Mesendoderm (in vitro differentiated cells): ENCODE results near the gene TBX10.
"Not testable (repeated sequence)": the region's sequence is repeated elsewhere in the genome, so short reads cannot be mapped to it uniquely, and the experiment has no call there.

Experiments
- DNase-seq: peaks from one replicate; pipeline ENCODE4 v3.0.0; 2013
- H2AK5ac ChIP-seq: 2 replicates; pipeline ENCODE4 v1.6.1; 2013; ENCODE audit warnings: low read length, inconsistent platforms
- H2BK120ac ChIP-seq: 2 replicates; pipeline ENCODE4 v1.6.1; 2013; ENCODE audit warnings: low read depth, mild to moderate bottlenecking, low read length, moderate library complexity, mixed read lengths
- H2BK15ac ChIP-seq: replicated peaks from 2 replicates; pipeline ENCODE4 v1.6.1; 2013; ENCODE audit warnings: low read depth, mild to moderate bottlenecking, moderate library complexity
- H2BK5ac ChIP-seq: 2 replicates; pipeline ENCODE4 v1.6.1; 2013; ENCODE audit warnings: low read length, inconsistent platforms
- H3K18ac ChIP-seq: 2 replicates; pipeline ENCODE4 v1.6.1; 2013; ENCODE audit warnings: mild to moderate bottlenecking, low read length, mixed read lengths
- H3K23ac ChIP-seq: one replicate; pipeline ENCODE4 v1.6.1; 2013; ENCODE audit warnings: low read length
- H3K27ac ChIP-seq: 2 replicates; pipeline ENCODE4 v1.5.1; 2013; ENCODE audit warnings: low read depth, mild to moderate bottlenecking, inconsistent platforms, low read length, moderate library complexity
- H3K27me3 ChIP-seq: 2 replicates; pipeline ENCODE4 v1.6.1; 2013; ENCODE audit warnings: low read length, control low read depth, mild to moderate bottlenecking, inconsistent platforms; ENCODE audit not compliant: insufficient read depth, poor library complexity
- H3K36me3 ChIP-seq: 2 replicates; pipeline ENCODE4 v1.6.1; 2013; ENCODE audit warnings: low read length, inconsistent platforms; ENCODE audit not compliant: control insufficient read depth, insufficient read depth
- H3K4ac ChIP-seq: one replicate; pipeline ENCODE4 v1.6.1; 2013; ENCODE audit warnings: low read depth, mild to moderate bottlenecking, low read length, moderate library complexity
- H3K4me1 ChIP-seq: 2 replicates; pipeline ENCODE4 v1.6.1; 2013; ENCODE audit warnings: low read depth, low read length, inconsistent platforms; ENCODE audit not compliant: control insufficient read depth
- H3K4me2 ChIP-seq: 2 replicates; pipeline ENCODE4 v1.6.1; 2013; ENCODE audit warnings: low read length
- H3K4me3 ChIP-seq: 2 replicates; pipeline ENCODE4 v1.5.1; 2013; ENCODE audit warnings: mild to moderate bottlenecking, low read length
- H3K56ac ChIP-seq: one replicate; pipeline ENCODE4 v1.6.1; 2013; ENCODE audit warnings: low read length
- H3K79me1 ChIP-seq: 2 replicates; pipeline ENCODE4 v1.6.1; 2013; ENCODE audit warnings: low read length, inconsistent platforms
- H3K79me2 ChIP-seq: 2 replicates; pipeline ENCODE4 v1.6.1; 2013; ENCODE audit warnings: mild to moderate bottlenecking, low read length; ENCODE audit not compliant: control insufficient read depth, insufficient read depth
- H3K9ac ChIP-seq: 2 replicates; pipeline ENCODE4 v1.6.1; 2013; ENCODE audit warnings: low read length, inconsistent platforms
- H4K5ac ChIP-seq: one replicate; pipeline ENCODE4 v1.6.1; 2013; ENCODE audit warnings: low read length
- H4K8ac ChIP-seq: one replicate; pipeline ENCODE4 v1.6.1; 2013; ENCODE audit warnings: low read depth, mild to moderate bottlenecking, control low read depth, low read length, moderate library complexity
- WGBS: extraction: QIAGEN DNeasy Blood & Tissue Kit; methylation state at CpG from one replicate; pipeline ENCODE4 v1.1.7; 2013; ENCODE audit warnings: low lambda C conversion rate, missing lambda C conversion rate; ENCODE audit not compliant: insufficient coverage; ENCODE audit errors: extremely low coverage; 5-methylcytosine and 5-hydroxymethylcytosine counted together

TBX10 gene

GRCh38 chr11:67605231-67606011 is 34.1 kb downstream of the TBX10 start:
- Histone ChIP-seq H3K23ac (no peak overlapping the region), H3K18ac (no peak overlapping the region), H3K9ac (no peak overlapping the region), H3K4me2 (no peak overlapping the region), H4K8ac (no peak overlapping the region), H2AK5ac (no peak overlapping the region), H2BK120ac (no peak overlapping the region), H3K79me1 (peaks cover 7% of the 10 kb centered on the region), H2BK15ac (no peak overlapping the region), H3K56ac (no peak overlapping the region), H3K27ac (no peak overlapping the region), H3K4ac (peak overlapping the region; percentile 8), H3K36me3 (no peaks in the 10 kb centered on the region), H3K4me1 (no peaks in the 10 kb centered on the region), H4K5ac (no peak overlapping the region), H2BK5ac (no peak overlapping the region), H3K79me2 (peaks cover 2% of the 10 kb centered on the region), H3K4me3 (no peak overlapping the region), H3K27me3 (no peaks in the 10 kb centered on the region)
- DNase-seq, result no peak
- no CpG with 5 or more reads among the region's 11 CpGs for WGBS

- no peaks in the 10 kb centered on the region for H3K27me3 ChIP-seq
- H3K4me2 ChIP-seq, result no peak overlapping the region
- H3K4me1 ChIP-seq, result no peaks in the 10 kb centered on the region
- H3K56ac ChIP-seq, result peak overlapping the region; percentile 3
- no peak overlapping the region for H4K5ac ChIP-seq
- H2BK15ac ChIP-seq, result no peak overlapping the region
- no peak overlapping the region for H3K27ac ChIP-seq
- no peak overlapping the region for H3K23ac ChIP-seq
- H3K36me3 ChIP-seq, result no peaks in the 10 kb centered on the region
- peak overlapping the region; percentile 8 for H3K4ac ChIP-seq
- no peak overlapping the region for H2AK5ac ChIP-seq
- H4K8ac ChIP-seq, result no peak overlapping the region
- peaks cover 7% of the 10 kb centered on the region for H3K79me1 ChIP-seq
- H3K18ac ChIP-seq, result no peak overlapping the region
- H3K79me2 ChIP-seq, result peaks cover 2% of the 10 kb centered on the region
- no CpG with 5 or more reads among the region's 2 CpGs for WGBS
- DNase-seq, result no peak
- no peak overlapping the region for H2BK5ac ChIP-seq
- H2BK120ac ChIP-seq, result no peak overlapping the region
- no peak overlapping the region for H3K4me3 ChIP-seq
- H3K9ac ChIP-seq, result no peak overlapping the region
Measured at GRCh38 chr11:67604815-67605214, 34.7 kb downstream of the TBX10 start.

- no CpG with 5 or more reads among the region's 4 CpGs for WGBS
- H3K4me3 ChIP-seq, H2BK15ac ChIP-seq, H3K36me3 ChIP-seq, H3K4me1 ChIP-seq, H2AK5ac ChIP-seq, H2BK5ac ChIP-seq, H4K8ac ChIP-seq, H3K27me3 ChIP-seq, DNase-seq, H3K79me2 ChIP-seq, H3K4ac ChIP-seq, H4K5ac ChIP-seq, H3K4me2 ChIP-seq, H3K79me1 ChIP-seq, H3K9ac ChIP-seq, H3K18ac ChIP-seq, H2BK120ac ChIP-seq: not testable (repeated sequence)
- Histone ChIP-seq H3K27ac (peak overlapping the region; percentile 15), H3K23ac (peak overlapping the region; percentile 11), H3K56ac (peak overlapping the region; percentile 3)
Measured at GRCh38 chr11:67604119-67604518, 35.4 kb downstream of the TBX10 start.

GRCh38 chr11:67601098-67601497 is 38.5 kb downstream of the TBX10 start:
- Histone ChIP-seq H3K56ac (no peak overlapping the region), H3K79me2 (no peaks in the 10 kb centered on the region), H3K9ac (no peak overlapping the region), H3K4me1 (no peaks in the 10 kb centered on the region), H2BK120ac (no peak overlapping the region), H3K4ac (no peak overlapping the region), H4K5ac (no peak overlapping the region), H2BK5ac (no peak overlapping the region), H2BK15ac (no peak overlapping the region), H3K27ac (no peak overlapping the region), H3K36me3 (no peaks in the 10 kb centered on the region), H4K8ac (no peak overlapping the region), H3K79me1 (no peaks in the 10 kb centered on the region), H3K4me2 (no peak overlapping the region), H3K18ac (no peak overlapping the region), H3K27me3 (no peaks in the 10 kb centered on the region), H3K4me3 (no peak overlapping the region), H2AK5ac (no peak overlapping the region), H3K23ac (no peak overlapping the region)
- no peak for DNase-seq
- WGBS, result no CpG with 5 or more reads among the region's 7 CpGs

GRCh38 chr11:67600324-67601029 is 39.1 kb downstream of the TBX10 start:
- H3K9ac ChIP-seq, result no peak overlapping the region
- no peak overlapping the region for H4K8ac ChIP-seq
- H3K56ac ChIP-seq, result no peak overlapping the region
- no peaks in the 10 kb centered on the region for H3K79me2 ChIP-seq
- no CpG with 5 or more reads among the region's 7 CpGs for WGBS
- H3K36me3 ChIP-seq, result no peaks in the 10 kb centered on the region
- no peak overlapping the region for H3K18ac ChIP-seq
- no peak overlapping the region for H3K4me2 ChIP-seq
- H3K23ac ChIP-seq, result no peak overlapping the region
- DNase-seq, result no peak
- no peak overlapping the region for H4K5ac ChIP-seq
- H2BK120ac ChIP-seq, result no peak overlapping the region
- H2AK5ac ChIP-seq, result no peak overlapping the region
- no peaks in the 10 kb centered on the region for H3K27me3 ChIP-seq
- H3K79me1 ChIP-seq, result no peaks in the 10 kb centered on the region
- H3K4me3 ChIP-seq, result no peak overlapping the region
- no peak overlapping the region for H2BK15ac ChIP-seq
- no peak overlapping the region for H3K27ac ChIP-seq
- H2BK5ac ChIP-seq, result no peak overlapping the region
- no peak overlapping the region for H3K4ac ChIP-seq
- no peaks in the 10 kb centered on the region for H3K4me1 ChIP-seq
